Right lung (tissue), 5 donors: ENCODE measurements around the gene ADAT1. TPM values are rescaled to one million over a fixed set of nuclear protein-coding genes. Genes with fewer than 3 reads are reported as not detected.

Source experiments
- polyA plus RNA-seq, 5 donors: library from polyadenylated mRNA; unstranded; fragments of 120-200 nt; gene quantifications; one replicate each; pipeline versions ENCODE4 v1.2.1 to v1.2.3, GENCODE V29; 2013; ENCODE audit warnings: inconsistent platforms in 1 of 5, low replicate concordance in 1 of 5; ENCODE audit not compliant: insufficient read length in 5 of 5, insufficient read depth in 1 of 5

ADAT1 gene
- polyA plus RNA-seq, 5 donors = 40.7 to 54.5 (median 42.5) TPM

Other genes starting within 250 kb of the ADAT1 start
- 100 to 1,000 TPM; 139 to 173 (median 147) TPM for gene CFDP1, start 189.8 kb downstream of the ADAT1 start, polyA plus RNA-seq
- gene TMEM170A, start 158.6 kb downstream of the ADAT1 start, polyA plus RNA-seq = 10 to 100 TPM; 27.5 to 42.3 (median 37.3) TPM
- 1 to 10 TPM in 3 of 5 donors, under 1 TPM in 2; 0.80 to 2.1 (median 1.6) TPM for gene CHST6, start 127.8 kb downstream of the ADAT1 start, polyA plus RNA-seq
- 1 to 10 TPM in 1 of 5 donors, under 1 TPM in 4; 0.44 to 1.0 (median 0.67) TPM for gene CHST5, start 87.2 kb downstream of the ADAT1 start, polyA plus RNA-seq
- 10 to 100 TPM; 16.5 to 30.4 (median 26.4) TPM for gene TMEM231, start 67.0 kb downstream of the ADAT1 start, polyA plus RNA-seq
- 100 to 1,000 TPM; 131 to 151 (median 138) TPM for gene GABARAPL2, start 56.9 kb downstream of the ADAT1 start, polyA plus RNA-seq
- gene KARS1, start 24.4 kb upstream of the ADAT1 start, polyA plus RNA-seq = 100 to 1,000 TPM; 114 to 134 (median 123) TPM
- 10 to 100 TPM; 74.8 to 83.9 (median 78.2) TPM for gene TERF2IP, start 24.5 kb upstream of the ADAT1 start, polyA plus RNA-seq
- under 1 TPM in 4 of 5 donors, not detected in 1; 0.09 to 0.30 (median 0.20) TPM for gene CPHXL2, start 53.7 kb upstream of the ADAT1 start, polyA plus RNA-seq
- gene DUXB, start 78.2 kb upstream of the ADAT1 start, polyA plus RNA-seq = under 1 TPM in 2 of 5 donors, not detected in 3; 0.18 to 0.28 TPM
- not detected for gene CPHXL, start 103.2 kb upstream of the ADAT1 start, polyA plus RNA-seq